ENCODE measurements around the gene MBNL3. TPM values are rescaled to one million over a fixed set of nuclear protein-coding genes. Genes with fewer than 3 reads are reported as not detected.

MBNL3 gene
- total RNA-seq, 1 donor from 2014 or later = 4.5 TPM

DNA sequence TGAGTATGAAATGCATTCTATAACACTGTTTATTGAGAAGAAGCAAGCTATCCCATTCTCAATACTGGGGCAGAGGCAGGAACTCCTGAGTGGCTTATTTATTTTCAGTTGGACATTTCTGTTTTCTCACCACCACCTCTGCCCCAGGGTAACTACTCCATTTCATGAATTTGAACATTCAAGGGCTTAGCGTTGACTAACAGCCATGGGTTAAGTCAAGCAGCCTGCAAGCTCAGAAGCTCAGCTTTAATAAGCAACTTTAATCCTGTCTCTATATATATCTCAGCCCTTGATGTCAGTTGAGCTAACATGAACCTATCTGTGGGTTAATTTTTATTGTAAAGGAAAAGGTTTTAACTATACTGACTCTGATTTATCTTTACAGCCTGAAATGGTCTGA, 93.8 kb downstream of the MBNL3 start:
- H3K27me3 Mint-ChIP-seq (ENCODE audit: low read depth) = no peaks in the 10 kb centered on the region
- no peak for TF ChIP-seq CTCF (IDR thresholded peaks at IDR 0.05)

GRCh38 chrX:132394591-132394990, 94.2 kb downstream of the MBNL3 start:
- DNase-seq (ENCODE audit: low spot score) = no peak
- no peak overlapping the region for H3K27ac Mint-ChIP-seq (ENCODE audit: unreplicated experiment)
- no peak for TF ChIP-seq CTCF (IDR thresholded peaks at IDR 0.05)
- H3K4me3 Mint-ChIP-seq (ENCODE audit: unreplicated experiment) = no peak overlapping the region
- H3K27me3 Mint-ChIP-seq (ENCODE audit: low read depth) = no peaks in the 10 kb centered on the region
- H3K9me3 Mint-ChIP-seq (ENCODE audit: low read depth) = no peaks in the 10 kb centered on the region
- no peaks in the 10 kb centered on the region for H3K36me3 Mint-ChIP-seq (ENCODE audit: low read depth)
- H3K4me1 Mint-ChIP-seq (ENCODE audit: low read depth) = peaks cover 3% of the 10 kb centered on the region

More for the DNA sequence above, 93.8 kb downstream of the MBNL3 start:
- Mint-ChIP-seq H3K4me3 (ENCODE audit: unreplicated experiment) (no peak overlapping the region), H3K36me3 (ENCODE audit: low read depth) (no peaks in the 10 kb centered on the region), H3K9me3 (ENCODE audit: low read depth) (no peaks in the 10 kb centered on the region), H3K4me1 (ENCODE audit: low read depth) (peaks cover 3% of the 10 kb centered on the region), H3K27ac (ENCODE audit: unreplicated experiment) (no peak overlapping the region)
- no peak for DNase-seq (ENCODE audit: low spot score)

DNA sequence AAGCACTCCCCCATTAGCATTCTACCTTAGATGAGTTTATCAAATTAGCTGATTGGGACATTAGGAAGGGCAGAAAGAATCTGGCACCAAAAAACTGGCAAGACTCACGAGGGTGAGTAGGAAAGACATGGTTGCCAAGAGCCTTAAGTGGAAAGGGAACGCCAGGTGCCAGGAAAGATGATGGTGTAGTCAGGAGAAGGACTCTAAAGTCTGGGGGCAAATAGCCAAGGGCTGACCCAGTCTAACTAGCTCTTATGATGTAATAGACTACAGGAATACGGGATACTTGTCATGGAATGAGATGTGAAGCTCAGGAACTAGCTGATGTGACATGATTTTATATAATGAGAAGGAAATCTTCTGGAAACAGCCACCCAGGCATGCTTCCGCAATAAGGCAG, 94.8 kb downstream of the MBNL3 start:
- Mint-ChIP-seq H3K4me1 (ENCODE audit: low read depth) (peaks cover 3% of the 10 kb centered on the region), H3K9me3 (ENCODE audit: low read depth) (no peaks in the 10 kb centered on the region), H3K4me3 (ENCODE audit: unreplicated experiment) (no peak overlapping the region), H3K27ac (ENCODE audit: unreplicated experiment) (no peak overlapping the region), H3K27me3 (ENCODE audit: low read depth) (no peaks in the 10 kb centered on the region), H3K36me3 (ENCODE audit: low read depth) (no peaks in the 10 kb centered on the region)
- TF ChIP-seq CTCF (IDR thresholded peaks at IDR 0.05) = no peak
- no peak for DNase-seq (ENCODE audit: low spot score)

DNA sequence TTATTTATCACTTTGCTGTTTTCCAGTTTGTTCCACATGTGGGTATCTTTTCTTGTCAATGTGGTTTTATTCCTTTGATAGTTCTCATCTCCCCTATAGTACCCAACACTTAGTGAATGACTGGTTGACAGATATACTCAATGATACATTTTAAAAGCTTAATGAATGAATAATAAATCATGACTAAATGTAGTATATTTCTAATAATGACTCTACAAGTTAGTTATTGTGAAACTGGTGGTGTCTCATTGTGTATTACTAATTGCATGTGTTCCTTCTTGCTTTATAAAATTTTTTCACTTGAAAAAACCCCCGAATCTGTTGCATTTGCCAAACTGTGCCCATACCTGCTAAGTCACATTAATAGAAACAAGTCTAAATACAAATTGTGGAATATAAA, 95.4 kb downstream of the MBNL3 start:
- TF ChIP-seq CTCF (IDR thresholded peaks at IDR 0.05) = no peak
- no peaks in the 10 kb centered on the region for H3K36me3 Mint-ChIP-seq (ENCODE audit: low read depth)
- H3K4me1 Mint-ChIP-seq (ENCODE audit: low read depth) = peaks cover 3% of the 10 kb centered on the region
- DNase-seq (ENCODE audit: low spot score) = no peak
- H3K9me3 Mint-ChIP-seq (ENCODE audit: low read depth) = no peaks in the 10 kb centered on the region
- no peak overlapping the region for H3K27ac Mint-ChIP-seq (ENCODE audit: unreplicated experiment)
- no peaks in the 10 kb centered on the region for H3K27me3 Mint-ChIP-seq (ENCODE audit: low read depth)
- H3K4me3 Mint-ChIP-seq (ENCODE audit: unreplicated experiment) = no peak overlapping the region

GRCh38 chrX:132393085-132393484, 95.8 kb downstream of the MBNL3 start:
- Mint-ChIP-seq H3K27me3 (ENCODE audit: low read depth) (no peaks in the 10 kb centered on the region), H3K36me3 (ENCODE audit: low read depth) (no peaks in the 10 kb centered on the region), H3K4me3 (ENCODE audit: unreplicated experiment) (no peak overlapping the region), H3K27ac (ENCODE audit: unreplicated experiment) (no peak overlapping the region), H3K9me3 (ENCODE audit: low read depth) (no peaks in the 10 kb centered on the region), H3K4me1 (ENCODE audit: low read depth) (peaks cover 3% of the 10 kb centered on the region)
- TF ChIP-seq CTCF (IDR thresholded peaks at IDR 0.05) = no peak
- DNase-seq (ENCODE audit: low spot score) = no peak
